GM21447 (cell line): ENCODE data around the gene CELF1.

Experiments
- ATAC-seq: cut with Tn5 transposase; IDR thresholded peaks from one replicate; pipeline ENCODE4 v1.9.1; 2021; ENCODE audit not compliant: unreplicated experiment

CELF1 gene

DNA sequence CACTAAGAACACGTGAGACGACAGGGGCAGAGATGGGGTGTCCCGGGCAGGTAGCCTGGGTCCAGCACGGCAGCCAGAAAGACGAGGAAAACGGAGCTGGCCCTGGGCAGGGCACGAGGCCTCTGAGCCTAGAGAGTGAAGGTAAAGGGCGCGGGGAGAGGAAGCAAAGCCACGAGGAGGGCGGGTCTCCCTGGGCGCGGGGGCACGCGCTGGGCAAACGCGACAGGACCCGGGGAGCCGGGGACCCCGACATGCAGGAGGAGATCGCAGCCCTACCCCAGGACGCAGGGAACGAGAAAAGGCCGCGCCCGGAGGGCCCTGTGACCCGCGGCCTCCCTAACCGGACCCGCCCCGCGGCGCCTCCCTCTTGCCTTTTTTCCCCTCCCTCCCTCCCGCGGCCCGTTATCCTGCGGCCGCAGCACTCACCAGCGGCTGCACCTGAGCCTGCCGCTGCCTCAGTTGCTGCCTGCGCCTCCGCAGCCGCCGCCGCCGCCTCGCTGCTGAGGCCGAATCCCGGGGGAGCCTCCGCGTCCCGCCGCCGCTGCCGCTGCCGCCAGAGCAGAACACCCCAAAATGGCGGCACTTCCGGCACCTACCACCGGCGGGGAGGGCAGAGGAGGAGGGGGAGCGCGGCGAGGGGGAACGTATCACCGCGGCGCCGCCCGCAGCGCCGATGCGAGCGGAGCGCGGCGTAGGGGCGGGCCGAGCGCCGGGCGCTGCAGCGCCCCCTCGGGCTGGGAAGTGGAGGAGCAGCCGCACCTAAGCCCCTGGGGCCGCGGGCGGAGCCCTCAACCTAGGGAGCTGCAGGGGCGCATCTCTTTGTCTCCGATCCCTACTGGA lies at the start of gene CELF1:
Gene CELF1 (minus strand): TSS at position 567 of the 840 bp plus-strand sequence. CDS start 53,609 bp downstream, outside the sequence.
- peak; percentile 89 for ATAC-seq

DNA sequence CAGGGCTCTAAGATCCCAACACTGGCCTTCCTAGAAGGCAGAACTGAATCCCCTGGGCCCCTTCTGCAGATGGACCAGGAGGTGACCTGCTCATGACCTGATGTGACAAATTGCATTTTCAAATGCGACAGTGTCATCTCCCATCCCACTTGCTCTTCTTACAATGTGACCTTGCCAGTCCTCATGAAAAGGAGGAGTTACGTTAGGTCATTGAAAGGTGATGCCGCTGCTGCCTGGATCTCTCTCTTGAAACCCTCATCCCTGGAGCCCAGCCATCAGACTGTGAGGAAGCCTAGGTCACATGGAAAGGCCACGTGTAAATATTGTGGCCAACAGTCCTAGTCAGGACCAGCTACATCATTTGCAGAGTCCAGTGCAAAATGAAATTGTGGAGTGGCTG lies 47.0 kb upstream of the CELF1 start:
- no peak for ATAC-seq

DNA sequence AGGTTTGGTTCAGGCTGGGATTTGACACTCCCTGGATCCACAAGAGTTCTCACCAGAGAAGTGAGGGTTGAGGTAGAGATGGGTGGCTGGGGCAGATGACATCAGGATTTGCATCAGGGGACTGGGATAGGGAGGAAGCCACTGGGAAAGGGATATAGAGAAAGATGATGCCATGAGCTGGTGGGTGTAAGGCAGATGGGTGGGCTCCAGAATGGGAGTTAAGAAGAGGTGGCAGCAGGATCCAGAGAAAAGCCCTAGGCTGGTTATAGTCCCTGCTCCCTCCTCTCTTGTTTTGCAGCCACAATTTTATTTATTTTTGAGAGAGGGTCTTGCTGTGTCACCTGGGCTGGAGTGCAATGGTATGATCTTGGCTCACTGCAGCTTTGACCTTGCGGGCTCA lies 43.0 kb upstream of the CELF1 start:
- no peak for ATAC-seq

DNA sequence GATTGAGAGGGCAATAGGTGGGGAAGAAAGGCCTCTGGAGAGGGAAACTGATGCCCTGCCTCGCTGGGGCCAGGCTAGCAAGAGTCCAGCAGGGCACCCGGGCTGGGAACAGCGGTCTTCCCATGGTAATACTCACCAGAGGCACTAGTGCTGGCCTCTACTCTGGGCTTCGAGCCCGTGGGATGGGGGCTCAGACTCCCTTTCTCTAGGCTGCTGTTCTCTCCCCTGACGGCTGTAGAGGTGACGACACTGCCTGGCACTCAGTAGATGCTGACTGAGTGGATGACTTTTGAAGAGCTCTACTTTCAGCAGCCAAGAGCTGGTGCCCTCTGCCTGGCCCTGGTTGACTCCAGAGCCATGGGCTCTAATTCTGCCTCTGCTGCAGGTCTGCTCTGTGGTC lies 42.1 kb upstream of the CELF1 start:
- ATAC-seq = no peak

DNA sequence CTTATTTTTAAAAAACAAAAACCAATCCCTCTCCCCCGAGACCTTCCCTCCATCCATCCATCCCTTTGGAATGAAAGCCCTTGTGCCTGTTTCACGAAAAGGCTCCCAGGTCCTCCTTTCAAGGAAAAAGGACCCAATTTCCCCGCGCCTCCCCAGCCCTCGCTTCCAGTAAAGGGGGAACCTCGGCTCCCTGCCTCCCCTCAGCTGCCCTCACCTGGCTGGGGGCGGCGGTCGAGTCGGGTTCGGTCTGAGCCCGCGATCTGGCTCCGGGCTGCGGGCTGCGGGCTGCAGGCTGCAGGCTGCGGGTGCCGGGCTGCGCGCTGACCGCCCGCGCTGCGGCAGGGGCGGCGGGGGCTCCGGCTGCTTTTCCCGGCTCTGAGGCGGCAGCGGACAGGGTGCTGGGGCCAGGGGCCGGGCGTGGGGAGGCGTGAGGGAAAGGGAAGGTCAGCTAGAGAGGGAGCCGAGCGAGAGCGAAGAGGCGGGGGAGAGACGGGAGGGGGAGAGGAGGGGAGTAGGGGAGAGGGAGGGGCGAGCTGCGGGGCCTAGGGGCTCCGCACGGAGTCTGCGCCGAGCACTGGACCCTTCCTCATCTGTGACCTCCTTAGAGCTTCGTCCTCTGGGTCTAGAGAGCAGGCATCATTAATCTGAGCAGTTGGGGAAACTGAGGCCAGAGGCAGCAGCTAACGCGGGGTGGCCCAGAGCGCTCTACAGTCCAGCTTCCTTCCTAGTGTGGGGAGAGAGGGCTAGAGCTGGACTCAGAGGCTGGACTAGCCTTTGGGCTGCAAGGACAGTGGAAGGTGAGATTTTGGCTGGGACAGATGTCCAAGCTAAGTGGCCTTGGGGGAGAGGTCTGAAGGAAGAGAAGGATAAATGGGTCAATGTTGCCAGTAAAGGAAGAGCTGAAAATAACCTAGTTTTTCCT lies 41.3 kb upstream of the CELF1 start, which contains the start of gene C1QTNF4:
Gene C1QTNF4 (minus strand): TSS at position 478 of the 922 bp plus-strand sequence. CDS start 3,601 bp downstream, outside the sequence.
- no peak for ATAC-seq

DNA sequence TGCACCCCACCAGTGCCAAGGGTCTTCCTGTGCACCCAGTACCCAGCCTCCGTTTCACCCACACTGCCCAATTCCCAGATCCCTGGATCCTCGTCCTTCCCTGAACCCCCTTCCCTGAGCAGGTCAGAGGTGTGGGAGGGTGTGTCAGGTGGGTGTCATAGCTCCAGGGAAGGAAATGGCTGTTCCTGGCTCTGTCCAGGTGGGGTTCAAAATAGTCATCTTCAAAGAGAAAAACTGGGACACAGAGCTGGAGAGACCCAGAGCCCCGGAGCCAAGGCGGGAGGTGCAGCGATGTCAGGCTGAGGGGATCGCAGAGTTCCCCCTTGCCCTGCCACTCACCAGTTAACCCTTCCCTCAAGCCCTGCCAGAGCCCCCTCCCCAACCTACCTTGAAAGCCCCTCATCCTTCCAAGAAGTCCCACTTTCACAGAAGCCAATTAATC lies 40.6 kb upstream of the CELF1 start:
- ATAC-seq = no peak

DNA sequence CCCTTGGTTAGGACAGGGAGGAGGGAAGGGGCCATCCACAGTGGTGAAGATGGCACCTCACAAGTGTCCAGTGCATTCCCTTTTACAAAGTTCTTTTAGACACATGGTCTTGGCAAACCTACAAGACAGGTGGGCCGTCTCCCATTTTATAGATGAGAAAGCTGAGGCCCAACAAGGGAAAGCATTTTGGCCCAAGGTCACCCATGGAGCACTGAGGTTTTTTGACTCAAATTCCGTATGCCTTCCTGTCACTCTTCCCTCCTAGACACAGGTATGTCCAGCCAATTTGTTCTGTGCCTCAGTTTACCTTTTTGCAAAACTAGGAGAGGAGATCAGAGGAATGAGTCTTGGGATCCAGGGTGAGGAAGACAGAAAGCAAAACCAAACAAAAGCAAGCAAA lies 40.0 kb upstream of the CELF1 start:
- no peak for ATAC-seq

DNA sequence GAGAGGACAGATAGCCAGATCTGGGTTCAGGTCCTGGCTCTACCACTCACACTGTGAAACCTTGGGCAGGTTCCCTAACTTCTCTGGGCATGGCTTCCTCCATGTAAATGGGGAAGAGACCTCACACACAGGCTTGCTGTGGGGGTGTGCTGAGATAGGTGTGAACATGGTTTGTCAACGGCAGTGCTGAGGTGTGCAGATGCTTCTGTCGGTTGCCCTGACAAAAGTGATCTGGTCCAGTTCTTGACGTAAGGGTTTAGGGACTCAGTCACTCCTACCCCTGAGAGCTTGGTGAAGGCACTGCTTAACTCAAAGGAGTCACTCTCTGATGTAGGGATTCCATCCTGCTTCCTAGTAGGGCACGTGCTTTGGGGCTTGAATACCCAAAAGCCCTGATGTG lies 39.3 kb upstream of the CELF1 start:
- ATAC-seq = no peak

DNA sequence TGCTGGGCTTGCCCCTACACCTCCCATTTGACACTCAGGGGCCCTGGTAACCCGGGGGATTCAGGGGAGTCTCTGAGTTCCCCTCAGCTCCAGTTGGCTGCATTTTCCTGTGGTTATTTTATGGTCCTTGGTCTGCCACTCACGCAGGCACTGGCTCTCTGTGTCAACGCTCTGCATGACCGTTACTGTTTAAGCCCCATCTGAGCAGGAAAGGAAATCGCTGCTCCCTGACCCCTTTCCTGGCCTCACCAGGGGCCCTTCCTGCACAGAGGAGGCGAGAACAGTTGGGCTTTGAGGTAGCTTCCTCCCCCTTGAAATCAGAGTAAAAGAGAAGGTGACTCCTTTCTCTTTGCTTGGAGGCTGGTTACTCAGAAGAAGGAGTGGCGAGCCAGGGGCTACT lies 38.8 kb upstream of the CELF1 start:
- no peak for ATAC-seq

DNA sequence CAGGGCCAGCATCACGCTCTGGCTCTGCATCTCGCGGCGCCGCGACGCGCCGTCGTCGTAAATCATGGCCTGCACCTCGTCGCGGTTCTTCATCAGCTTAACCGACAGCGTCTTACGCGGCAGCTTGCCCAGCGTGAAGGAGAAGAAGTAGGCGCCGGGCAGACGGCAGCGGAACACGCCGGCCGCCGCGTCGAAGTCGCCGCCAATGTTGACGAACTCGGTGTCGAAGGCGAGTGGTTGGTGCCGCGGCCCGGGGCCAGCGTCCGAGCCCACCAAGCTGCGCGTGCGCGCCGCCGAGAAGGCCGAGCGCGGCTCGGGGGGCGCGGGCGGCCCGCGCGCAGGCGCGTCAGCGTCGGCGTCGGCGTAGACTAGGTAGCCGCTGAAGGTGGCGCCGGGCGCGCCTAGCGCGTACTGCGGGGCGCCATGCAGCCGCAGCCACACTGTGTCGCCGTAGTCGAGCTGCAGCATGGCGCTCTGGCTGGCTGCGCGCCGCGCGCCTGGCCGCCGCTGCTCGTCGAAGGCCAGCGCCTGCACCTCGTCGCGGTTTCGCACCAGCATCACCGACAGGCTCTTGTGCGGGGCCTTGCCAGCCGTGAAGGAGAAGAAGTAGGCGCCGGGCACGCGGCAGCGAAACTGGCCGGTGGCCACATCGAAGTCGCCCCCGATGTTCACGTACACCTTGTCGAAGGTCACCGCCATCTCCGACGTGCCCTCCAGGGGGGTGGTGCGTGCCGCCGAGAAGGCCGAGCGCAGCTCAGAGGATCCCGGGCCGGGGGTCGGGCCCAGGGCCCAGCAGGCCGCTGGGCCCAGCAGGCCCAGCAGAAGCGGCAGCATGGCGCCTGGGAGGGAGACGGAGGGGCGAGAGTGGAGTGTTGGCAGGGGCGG lies 37.3 kb upstream of the CELF1 start:
- no peak for ATAC-seq

DNA sequence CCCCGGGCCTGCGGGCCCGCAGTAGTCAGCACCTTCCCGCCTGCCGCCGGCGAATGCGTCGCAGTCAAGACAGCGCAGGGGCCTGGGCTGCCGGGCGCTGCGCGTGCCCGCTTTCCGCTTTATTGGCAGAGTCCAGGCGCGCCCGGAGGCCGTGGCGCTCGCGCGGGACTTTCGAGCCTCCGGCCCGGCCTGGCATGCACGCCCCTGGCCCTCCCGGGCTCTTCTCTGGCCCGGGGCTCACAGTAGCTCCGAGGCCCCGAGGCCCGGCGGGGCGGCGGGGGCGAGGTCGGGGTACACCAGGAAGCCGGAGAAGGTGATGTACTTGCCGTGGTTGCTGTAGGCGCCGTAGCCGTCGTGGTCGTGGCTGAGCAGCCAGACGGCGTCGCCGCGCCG lies 36.6 kb upstream of the CELF1 start:
- ATAC-seq = no peak

DNA sequence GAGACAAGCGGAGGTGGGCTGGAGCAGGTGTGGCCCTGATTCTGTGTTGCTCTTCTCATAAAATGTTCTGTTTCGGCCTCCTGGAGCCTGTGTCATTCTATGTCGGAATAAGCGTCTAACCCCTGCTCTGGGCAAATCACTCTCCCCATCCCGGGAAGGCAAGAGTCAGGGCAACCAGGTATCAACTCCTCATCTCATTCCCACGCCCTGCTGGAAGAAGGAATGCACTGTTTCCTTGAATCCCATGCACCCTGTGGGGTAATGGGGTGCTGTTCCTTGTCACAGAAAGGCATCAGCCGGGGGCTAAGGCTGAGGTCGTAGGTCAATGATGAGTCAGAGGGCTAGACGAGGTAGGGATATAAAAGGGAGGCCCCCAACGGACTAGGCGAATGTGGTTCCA lies 36.2 kb upstream of the CELF1 start:
- ATAC-seq = no peak

DNA sequence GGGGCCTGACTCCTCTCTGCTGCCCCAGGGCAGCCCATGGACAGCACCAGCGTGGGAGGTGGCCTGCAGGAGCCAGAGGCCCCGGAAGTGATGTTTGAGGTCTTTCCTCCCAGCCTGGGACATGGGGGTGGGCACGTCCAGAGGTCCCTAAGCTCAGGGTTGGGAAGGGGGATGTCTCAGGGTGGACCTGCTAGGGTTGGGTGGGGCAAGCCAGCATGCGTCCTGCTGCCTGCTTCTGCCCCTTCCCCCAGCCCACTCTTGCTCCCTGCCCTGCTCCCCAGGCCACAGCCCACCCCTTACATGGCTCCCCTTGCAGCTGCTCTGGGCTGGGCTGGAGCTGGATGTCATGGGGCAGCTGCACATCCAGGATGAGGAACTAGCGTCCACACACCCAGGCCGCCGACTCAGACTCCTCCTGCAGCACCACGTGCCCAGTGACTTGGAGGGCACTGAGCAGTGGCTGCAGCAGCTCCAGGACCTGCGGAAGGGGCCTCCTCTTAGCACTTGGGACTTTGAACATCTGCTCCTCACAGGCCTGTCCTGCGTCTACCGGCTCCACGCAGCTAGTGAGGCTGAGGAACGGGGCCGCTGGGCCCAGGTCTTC lies 34.9 kb upstream of the CELF1 start:
- no peak for ATAC-seq

DNA sequence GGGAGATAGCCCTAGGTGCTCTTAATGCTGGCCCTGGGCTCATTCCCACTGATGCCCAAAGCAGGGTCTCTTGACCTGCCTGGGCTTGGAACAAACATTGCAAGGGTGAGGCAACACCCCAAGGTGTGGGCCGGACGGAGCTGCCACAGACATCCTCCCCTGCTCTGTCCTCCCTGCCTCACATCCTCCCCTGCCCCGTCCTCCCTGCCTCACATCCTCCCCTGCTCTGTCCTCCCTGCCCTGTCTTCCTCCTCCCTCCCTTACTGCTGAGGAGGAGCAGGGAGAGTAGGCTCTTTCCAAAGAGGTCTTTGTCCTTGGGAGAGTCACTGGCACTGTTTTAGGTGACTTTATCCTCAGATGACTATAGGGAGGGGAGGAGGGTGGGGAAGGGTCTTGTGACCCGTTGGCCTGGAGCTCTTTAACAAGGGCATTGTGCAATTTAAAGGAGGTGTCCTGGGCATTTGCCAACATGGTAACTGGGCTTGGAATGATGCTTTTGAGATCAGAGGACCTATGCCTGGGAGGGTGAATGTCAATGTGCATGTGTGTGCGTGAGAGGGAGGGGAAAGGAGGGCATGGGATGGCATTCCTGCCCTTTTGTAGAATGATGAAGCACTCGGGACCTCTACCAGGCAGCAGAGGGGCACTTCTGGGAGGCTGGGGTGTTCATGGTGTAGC lies 34.2 kb upstream of the CELF1 start:
- ATAC-seq = no peak

DNA sequence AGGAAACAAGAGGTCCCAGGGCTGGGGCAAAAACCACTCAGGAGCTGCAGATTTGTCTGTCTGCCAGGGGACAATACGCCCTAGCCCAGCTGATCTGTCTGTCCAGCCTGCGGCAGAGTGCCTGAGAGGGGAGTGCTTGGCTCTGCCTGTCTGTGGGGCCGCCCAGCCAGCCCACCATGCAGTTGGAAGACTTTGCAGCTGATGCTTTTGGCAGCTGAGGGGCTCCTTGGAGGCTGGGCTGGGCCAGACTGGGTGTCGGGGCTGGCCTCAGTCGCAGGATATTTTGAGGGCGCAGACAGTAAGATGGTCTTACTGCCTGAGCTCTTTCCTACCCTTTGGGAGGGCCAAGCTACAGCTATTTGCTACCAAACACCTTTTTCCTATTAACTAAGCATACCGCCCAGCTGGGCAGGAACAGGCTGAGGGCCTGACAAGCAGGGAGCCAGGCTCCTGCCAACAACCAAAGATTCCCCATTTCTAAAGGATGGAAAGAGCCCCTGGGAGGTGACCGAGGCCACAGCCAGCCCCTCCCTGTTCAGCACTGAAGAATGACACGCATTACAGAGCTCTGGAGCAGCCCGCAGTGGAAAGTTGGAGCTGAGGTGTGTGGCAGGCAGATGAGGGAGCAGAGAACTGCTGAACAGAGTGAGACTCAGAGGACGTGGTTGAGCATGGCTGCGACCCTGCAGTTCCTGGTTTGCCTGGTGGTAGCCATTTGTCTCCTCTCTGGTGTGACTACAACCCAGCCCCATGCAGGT lies 33.3 kb upstream of the CELF1 start, which contains the start of gene FAM180B:
Gene FAM180B (plus strand): TSS at position 581 of the 758 bp plus-strand sequence. CDS start 91 bp downstream, at position 672.
- no peak for ATAC-seq

DNA sequence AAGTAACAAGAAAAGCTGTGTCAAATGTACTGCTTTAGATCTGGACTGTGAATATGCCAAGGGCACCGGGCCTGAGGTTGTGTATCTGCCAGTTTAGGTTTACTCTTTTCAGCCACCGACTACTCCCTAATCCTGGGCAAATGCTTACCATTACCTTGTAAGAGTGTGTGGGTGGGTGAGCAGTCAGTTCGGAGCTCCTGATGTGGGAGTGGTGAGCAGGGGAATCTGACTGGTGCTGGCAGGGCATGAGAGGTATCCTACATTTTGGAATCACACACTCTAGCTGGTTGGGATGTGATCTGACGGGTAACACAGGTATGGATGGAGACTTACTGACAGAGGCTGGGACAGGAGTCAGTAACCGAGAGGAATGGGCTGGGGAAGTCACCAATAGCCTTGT lies 30.9 kb upstream of the CELF1 start:
- no peak for ATAC-seq

DNA sequence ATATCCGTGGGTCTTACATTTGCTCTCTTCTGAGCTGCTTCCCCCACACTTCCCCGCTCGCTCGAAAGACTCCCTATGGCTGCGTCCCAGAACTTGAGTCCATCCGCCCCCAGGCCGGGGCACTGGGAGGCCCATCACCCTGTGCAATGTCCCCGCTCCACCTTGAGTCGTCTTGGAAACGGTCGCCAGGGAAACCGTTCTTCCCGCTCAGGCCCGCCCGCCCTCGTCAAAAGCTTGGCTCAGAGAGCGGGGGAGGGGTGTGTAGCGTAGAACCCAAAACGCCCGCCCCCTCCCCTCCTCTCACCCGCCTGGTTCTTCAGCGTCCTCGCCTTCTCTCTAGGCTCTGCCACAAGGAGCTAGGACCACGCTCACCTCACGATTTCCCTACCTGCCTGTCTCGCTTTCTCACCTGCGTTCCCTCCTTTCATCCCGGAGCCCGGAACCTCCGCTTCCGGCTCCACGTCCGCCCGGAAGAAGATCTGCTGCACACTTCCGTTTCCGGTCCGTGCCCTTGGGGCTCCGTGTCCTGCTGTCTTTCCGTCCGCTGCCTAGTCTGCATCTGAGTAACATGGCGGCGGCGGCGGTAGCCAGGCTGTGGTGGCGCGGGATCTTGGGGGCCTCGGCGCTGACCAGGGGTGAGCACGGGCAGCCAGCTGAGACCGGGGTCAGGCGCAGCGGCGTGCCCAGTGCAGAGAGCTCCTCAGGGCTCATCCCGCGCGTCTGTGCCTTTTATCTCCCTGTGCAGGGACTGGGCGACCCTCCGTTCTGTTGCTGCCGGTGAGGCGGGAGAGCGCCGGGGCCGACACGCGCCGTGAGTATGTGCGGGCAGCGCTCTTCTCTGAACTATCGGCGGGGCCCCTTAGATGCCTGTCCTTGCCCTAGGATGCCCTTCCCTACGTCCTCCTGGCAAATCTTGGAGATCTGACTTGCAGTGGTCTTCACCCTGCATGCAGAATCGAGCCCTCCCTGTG lies 25.9 kb upstream of the CELF1 start, which contains the start of the genes KBTBD4 and NDUFS3:
Gene KBTBD4 (minus strand): TSS at position 447 of the 971 bp plus-strand sequence. CDS start 19 bp downstream, at position 428.
Gene NDUFS3 (plus strand): TSS at position 551 of the 971 bp plus-strand sequence. CDS start 18 bp downstream, at position 569.
- peak; percentile 91 for ATAC-seq
